Skeletal muscle satellite cell (primary cell): ENCODE data around the gene PLXNA4.

Source experiments
- H3K27me3 ChIP-seq: 2 replicates; pipeline ENCODE4 v1.7.0; 2013; ENCODE audit warnings: low read length; ENCODE audit not compliant: control insufficient read depth, insufficient read depth
- H3K36me3 ChIP-seq: 2 replicates; pipeline ENCODE4 v1.7.0; 2013; ENCODE audit warnings: mild to moderate bottlenecking, control low read depth, low read length; ENCODE audit not compliant: insufficient read depth
- H3K4me1 ChIP-seq: 2 replicates; pipeline ENCODE4 v1.7.0; 2013; ENCODE audit warnings: low read length; ENCODE audit not compliant: control insufficient read depth, insufficient read depth
- H3K4me2 ChIP-seq: 2 replicates; pipeline ENCODE4 v1.7.0; 2013; ENCODE audit warnings: mild to moderate bottlenecking, low read length
- H3K4me3 ChIP-seq: 2 replicates; pipeline ENCODE4 v1.7.0; 2013; ENCODE audit warnings: low read length
- H3K9ac ChIP-seq: 2 replicates; pipeline ENCODE4 v1.7.0; 2013; ENCODE audit warnings: mild to moderate bottlenecking, low read depth, low read length, moderate library complexity
- H3K9me3 ChIP-seq: replicated peaks from 2 replicates; pipeline ENCODE4 v1.7.0; 2013; ENCODE audit warnings: mild to moderate bottlenecking, control low read depth, low read length

The PLXNA4 gene

GRCh38 chr7:132257253-132257652 is 319.0 kb downstream of the PLXNA4 start:
- Histone ChIP-seq H3K4me3 (no peak overlapping the region), H3K9me3 (no peaks in the 10 kb centered on the region), H3K4me1 (no peaks in the 10 kb centered on the region), H3K27me3 (no peaks in the 10 kb centered on the region), H3K4me2 (no peak overlapping the region), H3K9ac (no peak overlapping the region), H3K36me3 (no peaks in the 10 kb centered on the region)

GRCh38 chr7:132256721-132257212 is 319.5 kb downstream of the PLXNA4 start:
- no peak overlapping the region for H3K9ac ChIP-seq

GRCh38 chr7:132255898-132256297 is 320.4 kb downstream of the PLXNA4 start:
- Histone ChIP-seq H3K4me3 (no peak overlapping the region), H3K9ac (no peak overlapping the region), H3K4me2 (no peak overlapping the region), H3K27me3 (no peaks in the 10 kb centered on the region), H3K9me3 (no peaks in the 10 kb centered on the region), H3K4me1 (no peaks in the 10 kb centered on the region), H3K36me3 (no peaks in the 10 kb centered on the region)

More at GRCh38 chr7:132256721-132257212, 319.5 kb downstream of the PLXNA4 start:
- H3K27me3 ChIP-seq = no peaks in the 10 kb centered on the region
- no peak overlapping the region for H3K4me3 ChIP-seq
- H3K36me3 ChIP-seq = no peaks in the 10 kb centered on the region
- H3K4me2 ChIP-seq = no peak overlapping the region
- H3K9me3 ChIP-seq = no peaks in the 10 kb centered on the region
- H3K4me1 ChIP-seq = no peaks in the 10 kb centered on the region

- Histone ChIP-seq H3K4me3 (no peak overlapping the region), H3K4me2 (no peak overlapping the region), H3K4me1 (no peaks in the 10 kb centered on the region), H3K9me3 (no peaks in the 10 kb centered on the region), H3K36me3 (no peaks in the 10 kb centered on the region), H3K9ac (no peak overlapping the region), H3K27me3 (no peaks in the 10 kb centered on the region)
Measured at GRCh38 chr7:132255115-132255797, 321.0 kb downstream of the PLXNA4 start.

GRCh38 chr7:132254455-132254854 is 321.8 kb downstream of the PLXNA4 start:
- H3K4me1 ChIP-seq = no peaks in the 10 kb centered on the region
- no peaks in the 10 kb centered on the region for H3K27me3 ChIP-seq
- H3K9me3 ChIP-seq = no peaks in the 10 kb centered on the region
- H3K9ac ChIP-seq = no peak overlapping the region
- no peaks in the 10 kb centered on the region for H3K36me3 ChIP-seq
- H3K4me3 ChIP-seq = no peak overlapping the region
- H3K4me2 ChIP-seq = no peak overlapping the region

GRCh38 chr7:132252793-132253100 is 323.5 kb downstream of the PLXNA4 start:
- H3K27me3 ChIP-seq = no peaks in the 10 kb centered on the region
- no peaks in the 10 kb centered on the region for H3K36me3 ChIP-seq
- H3K4me1 ChIP-seq = no peaks in the 10 kb centered on the region
- H3K4me2 ChIP-seq = no peak overlapping the region
- no peaks in the 10 kb centered on the region for H3K9me3 ChIP-seq
- H3K9ac ChIP-seq = no peak overlapping the region
- no peak overlapping the region for H3K4me3 ChIP-seq

GRCh38 chr7:132251327-132251659 is 325.0 kb downstream of the PLXNA4 start:
- Histone ChIP-seq H3K4me1 (no peaks in the 10 kb centered on the region), H3K36me3 (no peaks in the 10 kb centered on the region), H3K9me3 (no peaks in the 10 kb centered on the region), H3K9ac (no peak overlapping the region), H3K4me2 (no peak overlapping the region), H3K27me3 (no peaks in the 10 kb centered on the region), H3K4me3 (no peak overlapping the region)

- Histone ChIP-seq H3K36me3 (no peaks in the 10 kb centered on the region), H3K4me3 (no peak overlapping the region), H3K4me1 (no peaks in the 10 kb centered on the region), H3K4me2 (no peak overlapping the region), H3K9me3 (no peaks in the 10 kb centered on the region), H3K9ac (no peak overlapping the region), H3K27me3 (no peaks in the 10 kb centered on the region)
Measured at GRCh38 chr7:132250480-132251326, 325.6 kb downstream of the PLXNA4 start.

- Histone ChIP-seq H3K36me3 (no peaks in the 10 kb centered on the region), H3K4me2 (no peak overlapping the region), H3K27me3 (no peaks in the 10 kb centered on the region), H3K4me1 (no peaks in the 10 kb centered on the region), H3K4me3 (no peak overlapping the region), H3K9me3 (no peaks in the 10 kb centered on the region), H3K9ac (no peak overlapping the region)
Measured at GRCh38 chr7:132249256-132249971, 326.9 kb downstream of the PLXNA4 start.

- Histone ChIP-seq H3K36me3 (no peaks in the 10 kb centered on the region), H3K9me3 (no peaks in the 10 kb centered on the region), H3K4me3 (no peak overlapping the region), H3K27me3 (no peaks in the 10 kb centered on the region), H3K9ac (no peak overlapping the region), H3K4me1 (no peaks in the 10 kb centered on the region), H3K4me2 (no peak overlapping the region)
Measured at GRCh38 chr7:132248841-132249240, 327.4 kb downstream of the PLXNA4 start.

GRCh38 chr7:132247995-132248618 is 328.2 kb downstream of the PLXNA4 start:
- H3K9ac ChIP-seq = no peak overlapping the region
- H3K4me1 ChIP-seq = no peaks in the 10 kb centered on the region
- no peaks in the 10 kb centered on the region for H3K27me3 ChIP-seq
- H3K36me3 ChIP-seq = no peaks in the 10 kb centered on the region
- no peak overlapping the region for H3K4me2 ChIP-seq
- no peak overlapping the region for H3K4me3 ChIP-seq
- no peaks in the 10 kb centered on the region for H3K9me3 ChIP-seq
